ENCODE measurements around the gene PRAMEF11.

- TF ChIP-seq CTCF (conservative IDR thresholded peaks at IDR 0.05), result no peak
- no peak for TF ChIP-seq EZH2 (IDR thresholded peaks at IDR 0.05; ENCODE audit: low read depth)
Observed at GRCh38 chr1:12811409-12811784, 19.8 kb downstream of the PRAMEF11 start.

Measured in PC-9 (cell line).